Measurements from ENCODE around the gene CACNA2D2. TPM values are rescaled to one million over a fixed set of nuclear protein-coding genes. Genes with fewer than 3 reads are reported as not detected.

The CACNA2D2 gene
- total and polyA plus RNA-seq, 11 donors = 0.49 to 3.6 (median 1.5) TPM

DNA sequence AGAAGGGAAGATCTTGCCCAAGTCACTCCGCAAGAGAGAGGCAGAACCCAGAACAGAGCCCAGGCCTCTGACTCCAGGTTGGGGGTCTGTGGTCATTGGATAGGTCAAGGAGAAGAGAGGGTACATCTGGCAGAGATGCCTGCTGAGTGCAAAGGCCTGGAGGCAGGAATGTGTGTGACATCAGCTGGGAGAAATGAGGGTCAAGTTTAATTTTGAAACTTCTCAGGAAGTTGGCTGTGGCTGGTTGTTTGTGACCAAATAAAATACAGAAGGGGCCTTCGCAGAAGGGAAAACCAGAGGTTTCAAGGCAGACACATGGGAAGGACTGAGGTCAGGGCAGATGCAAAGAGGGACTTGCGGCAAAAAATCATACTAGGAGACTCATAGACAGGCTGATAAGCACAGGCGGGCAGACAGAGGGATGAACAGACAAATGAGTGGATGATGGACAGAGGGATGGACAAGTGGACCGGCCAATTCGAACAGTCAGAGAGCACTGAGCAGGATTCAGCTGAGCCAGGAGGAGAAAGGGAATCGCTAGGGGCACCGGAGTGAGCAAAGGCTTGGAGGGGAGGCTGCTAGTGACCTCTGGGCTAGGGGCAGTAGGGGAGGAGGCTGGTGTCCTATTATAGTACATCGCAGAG lies 28.8 kb upstream of the CACNA2D2 start:
- no peaks in the 10 kb centered on the region for H3K9me3 ChIP-seq
- H3K4me3 ChIP-seq = no peak overlapping the region
- H3K36me3 ChIP-seq = no peaks in the 10 kb centered on the region
- ATAC-seq (peak in 1 of 4 donors; percentile 14), DNase-seq (no peak)
- H3K27ac ChIP-seq = peak overlapping the region in 2 of 12 donors; percentile 19 to 39
- TF ChIP-seq, protein P1, sequence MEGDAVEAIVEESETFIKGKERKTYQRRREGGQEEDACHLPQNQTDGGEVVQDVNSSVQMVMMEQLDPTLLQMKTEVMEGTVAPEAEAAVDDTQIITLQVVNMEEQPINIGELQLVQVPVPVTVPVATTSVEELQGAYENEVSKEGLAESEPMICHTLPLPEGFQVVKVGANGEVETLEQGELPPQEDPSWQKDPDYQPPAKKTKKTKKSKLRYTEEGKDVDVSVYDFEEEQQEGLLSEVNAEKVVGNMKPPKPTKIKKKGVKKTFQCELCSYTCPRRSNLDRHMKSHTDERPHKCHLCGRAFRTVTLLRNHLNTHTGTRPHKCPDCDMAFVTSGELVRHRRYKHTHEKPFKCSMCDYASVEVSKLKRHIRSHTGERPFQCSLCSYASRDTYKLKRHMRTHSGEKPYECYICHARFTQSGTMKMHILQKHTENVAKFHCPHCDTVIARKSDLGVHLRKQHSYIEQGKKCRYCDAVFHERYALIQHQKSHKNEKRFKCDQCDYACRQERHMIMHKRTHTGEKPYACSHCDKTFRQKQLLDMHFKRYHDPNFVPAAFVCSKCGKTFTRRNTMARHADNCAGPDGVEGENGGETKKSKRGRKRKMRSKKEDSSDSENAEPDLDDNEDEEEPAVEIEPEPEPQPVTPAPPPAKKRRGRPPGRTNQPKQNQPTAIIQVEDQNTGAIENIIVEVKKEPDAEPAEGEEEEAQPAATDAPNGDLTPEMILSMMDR (IDR thresholded peaks at IDR 0.05) = no peak
- TF ChIP-seq POLR2A (IDR thresholded peaks at IDR 0.05) = no peak
- 75 to 81% (median 78%) methylated on average over 9 of the region's 9 CpGs for WGBS, 4 donors
- intact Hi-C loops (cut with DNase I) = no loop called here
- H3K4me1 ChIP-seq = peaks cover 0 to 5% (median 0%) of the 10 kb centered on the region in 12 donors
- H3K27me3 ChIP-seq = peaks cover 0 to 15% (median 0%) of the 10 kb centered on the region in 9 donors

GRCh38 chr3:50531201-50531600 lies 27.8 kb upstream of the CACNA2D2 start:
- peaks cover 0 to 15% (median 0%) of the 10 kb centered on the region in 9 donors for H3K27me3 ChIP-seq
- TF ChIP-seq, protein P1 (IDR thresholded peaks at IDR 0.05) = no peak
- TF ChIP-seq POLR2A (IDR thresholded peaks at IDR 0.05) = no peak
- no peak for ATAC-seq
- no peak overlapping the region for H3K4me3 ChIP-seq
- H3K27ac ChIP-seq = no peak overlapping the region
- DNase-seq = no peak
- H3K36me3 ChIP-seq = no peaks in the 10 kb centered on the region
- intact Hi-C loops (cut with DNase I) = no loop called here
- no peaks in the 10 kb centered on the region for H3K9me3 ChIP-seq
- WGBS, 4 donors = 94 to 100% (median 96%) methylated on average over 4 of the region's 4 CpGs
- H3K4me1 ChIP-seq = peaks cover 0 to 5% (median 0%) of the 10 kb centered on the region in 12 donors

DNA sequence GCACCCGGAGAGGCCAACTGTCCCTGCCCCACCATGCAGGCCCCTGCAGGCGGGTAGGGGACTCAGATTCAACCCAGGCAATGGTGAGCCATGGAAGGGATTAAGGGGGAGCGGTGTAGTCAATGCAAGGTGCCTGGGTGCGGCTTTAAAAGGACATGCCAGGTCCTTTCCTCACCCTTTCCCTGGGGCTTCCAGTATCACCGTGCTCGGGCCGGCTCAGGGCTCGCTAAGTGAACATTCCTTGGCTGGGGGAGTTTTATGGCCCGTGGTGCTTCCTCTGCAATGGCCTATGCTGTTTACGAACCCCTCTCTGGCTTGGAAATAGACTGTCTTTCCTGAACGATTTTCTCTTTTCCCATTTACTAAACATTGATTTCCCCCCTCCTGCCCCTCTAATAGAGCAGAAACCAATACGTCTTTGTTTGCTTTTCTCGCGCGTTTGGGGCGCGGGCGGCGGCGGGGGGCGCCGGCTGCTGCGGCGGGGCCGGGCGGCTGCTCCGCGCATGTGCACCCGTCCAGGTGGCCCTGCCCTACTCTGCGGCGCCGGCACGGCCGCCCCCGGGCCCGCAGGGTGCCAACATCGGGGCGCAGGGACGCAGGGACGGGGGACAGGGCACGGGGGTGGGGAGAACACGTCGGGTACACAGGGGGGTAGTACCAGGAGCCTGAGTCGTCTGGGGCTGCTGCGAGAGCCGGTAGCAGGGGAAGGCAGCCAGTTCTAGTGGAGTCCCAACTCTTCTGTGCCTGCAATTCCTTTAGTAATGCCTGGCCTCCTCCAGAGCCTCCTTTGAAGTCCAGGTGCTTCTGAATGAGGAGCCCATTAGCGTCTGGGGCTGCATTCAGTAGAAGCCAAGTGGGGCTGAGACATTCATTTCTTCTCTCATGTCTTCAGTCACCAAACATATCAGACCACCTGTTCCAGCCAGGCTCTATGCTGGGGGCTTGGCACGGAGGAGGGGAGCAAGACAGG lies 26.9 kb upstream of the CACNA2D2 start:
- H3K27me3 ChIP-seq = peaks cover 0 to 15% (median 0%) of the 10 kb centered on the region in 9 donors
- H3K27ac ChIP-seq = no peak overlapping the region
- H3K4me3 ChIP-seq = peak overlapping the region in 1 of 12 donors; percentile 20
- no peak for ATAC-seq
- H3K9me3 ChIP-seq = no peaks in the 10 kb centered on the region
- no peak for DNase-seq
- H3K4me1 ChIP-seq = peaks cover 0 to 5% (median 0%) of the 10 kb centered on the region in 12 donors
- intact Hi-C loops (cut with DNase I) = no loop called here
- WGBS, 4 donors = 21 to 25% (median 23%) methylated on average over 46 to 48 of the region's 48 CpGs
- no peaks in the 10 kb centered on the region for H3K36me3 ChIP-seq
- TF ChIP-seq, protein P1 (IDR thresholded peaks at IDR 0.05) = no peak
- TF ChIP-seq POLR2A (IDR thresholded peaks at IDR 0.05) = no peak

DNA sequence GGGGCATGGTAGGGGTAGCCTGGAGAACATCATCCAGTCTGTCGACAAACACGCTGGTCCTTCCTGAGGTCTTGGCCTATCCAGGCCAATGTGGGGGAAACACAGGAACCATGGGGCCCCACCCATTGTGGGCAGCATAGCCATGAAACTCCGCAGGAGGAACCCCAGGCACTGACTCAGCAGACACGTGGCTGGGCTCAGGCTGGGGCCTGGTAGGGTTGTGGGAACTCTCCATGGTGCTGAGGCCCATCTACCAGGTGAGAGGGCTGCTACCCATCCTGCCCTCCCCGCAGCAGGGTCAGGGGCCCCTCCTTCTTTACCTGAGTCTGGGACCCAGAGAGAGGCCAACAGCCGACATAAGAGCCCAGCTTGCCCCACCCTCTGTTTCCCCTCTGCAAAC lies 22.6 kb upstream of the CACNA2D2 start:
- DNase-seq (peak in 3 of 5 donors; percentile 35 to 59 (median 45)), ATAC-seq (peak; percentile 33 to 79 (median 70))
- H3K9me3 ChIP-seq = no peaks in the 10 kb centered on the region
- H3K27me3 ChIP-seq = peaks cover 0 to 15% (median 0%) of the 10 kb centered on the region in 9 donors
- H3K27ac ChIP-seq = no peak overlapping the region
- intact Hi-C loops (cut with DNase I) = no loop called here
- TF ChIP-seq, protein P1 (IDR thresholded peaks at IDR 0.05) = no peak
- TF ChIP-seq POLR2A (IDR thresholded peaks at IDR 0.05) = no peak
- WGBS, 4 donors = 27 to 41% (median 38%) methylated on average over 5 to 6 of the region's 6 CpGs
- H3K4me1 ChIP-seq = no peaks in the 10 kb centered on the region
- no peak overlapping the region for H3K4me3 ChIP-seq
- H3K36me3 ChIP-seq = no peaks in the 10 kb centered on the region

All from heart left ventricle (tissue), 16 donors.